OCI-M2 (cell line): ENCODE data around the gene TMEFF2.

Experiments used
- DNase-seq: peaks from one replicate; lab custom pipeline; 2025; ENCODE audit not compliant: unreplicated experiment; lab: John Stamatoyannopoulos, UW

TMEFF2 gene

DNA sequence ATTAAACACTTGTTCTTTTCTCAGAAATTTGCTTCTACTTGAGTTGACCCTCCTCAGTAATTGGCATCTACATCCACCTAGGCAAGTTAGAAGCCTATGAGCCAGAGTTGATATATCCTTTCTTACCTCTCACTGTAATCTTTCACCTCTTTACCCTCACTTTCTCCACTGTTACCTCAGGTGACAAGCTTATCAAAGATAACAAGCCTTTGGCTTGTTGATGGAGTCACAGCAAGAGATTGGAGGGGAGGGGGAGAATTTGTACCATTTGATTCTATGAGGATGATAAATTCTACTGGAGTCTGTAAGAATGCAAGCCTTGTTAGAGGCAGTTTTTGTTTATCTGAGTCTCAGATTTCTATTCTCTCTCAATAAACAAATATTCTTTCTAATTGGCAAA, 176.9 kb downstream of the TMEFF2 start:
- no peak for DNase-seq

DNA sequence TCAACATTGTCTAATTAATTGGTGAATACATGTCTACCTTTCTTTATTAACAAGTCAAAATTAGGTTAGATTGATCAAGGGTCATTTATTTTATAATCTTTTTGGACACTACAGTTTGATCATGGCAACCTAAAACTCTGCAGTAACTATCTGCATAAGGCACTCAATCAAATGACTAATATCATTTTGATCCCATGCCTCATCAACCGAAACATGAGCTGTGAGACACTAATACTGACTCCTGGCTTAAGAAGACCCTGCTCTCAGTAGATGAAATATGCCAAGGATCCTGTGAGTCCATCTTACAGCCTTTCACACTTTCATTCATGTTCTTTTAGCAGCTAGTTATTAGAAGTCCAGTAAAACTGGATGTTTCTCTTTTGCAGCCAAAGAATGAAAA, 178.5 kb downstream of the TMEFF2 start:
- DNase-seq = no peak

DNA sequence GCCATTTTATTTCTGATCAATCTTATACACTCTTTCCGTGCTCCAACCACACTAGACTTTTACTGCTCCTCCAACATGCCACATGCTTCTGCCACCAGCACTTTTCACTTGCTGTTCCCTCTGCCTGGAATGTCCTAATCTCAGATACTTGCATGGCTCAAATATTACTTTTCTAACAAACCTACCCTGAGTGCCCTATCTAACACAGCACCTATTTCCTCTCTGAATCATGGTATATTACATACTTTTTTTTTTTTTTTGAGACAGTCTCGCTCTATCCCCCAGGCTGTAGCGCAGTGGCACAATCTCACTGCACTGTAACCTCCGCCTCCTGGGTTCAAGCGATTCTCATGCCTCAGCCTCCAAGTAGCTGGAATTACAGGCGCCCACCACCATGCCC, 181.5 kb downstream of the TMEFF2 start:
- no peak for DNase-seq

DNA sequence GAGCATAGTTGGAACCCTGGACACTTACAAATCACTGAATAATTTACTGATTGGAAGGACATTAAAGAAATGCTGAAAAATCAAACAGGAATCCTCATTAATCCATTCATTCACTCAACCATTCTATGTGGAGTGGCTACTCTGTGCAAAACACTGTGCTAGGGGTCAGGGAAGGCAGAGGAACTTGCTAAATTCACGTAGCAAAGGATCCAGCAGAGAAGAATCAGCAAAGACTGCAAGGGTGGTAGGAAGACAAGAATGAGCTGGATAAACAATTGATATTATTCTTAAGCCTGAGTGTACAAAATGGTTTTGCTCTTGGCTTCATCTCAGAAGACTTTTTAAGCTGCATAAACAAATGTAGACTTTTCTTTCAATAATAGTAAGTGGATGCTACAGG, 183.5 kb downstream of the TMEFF2 start:
- DNase-seq = no peak

DNA sequence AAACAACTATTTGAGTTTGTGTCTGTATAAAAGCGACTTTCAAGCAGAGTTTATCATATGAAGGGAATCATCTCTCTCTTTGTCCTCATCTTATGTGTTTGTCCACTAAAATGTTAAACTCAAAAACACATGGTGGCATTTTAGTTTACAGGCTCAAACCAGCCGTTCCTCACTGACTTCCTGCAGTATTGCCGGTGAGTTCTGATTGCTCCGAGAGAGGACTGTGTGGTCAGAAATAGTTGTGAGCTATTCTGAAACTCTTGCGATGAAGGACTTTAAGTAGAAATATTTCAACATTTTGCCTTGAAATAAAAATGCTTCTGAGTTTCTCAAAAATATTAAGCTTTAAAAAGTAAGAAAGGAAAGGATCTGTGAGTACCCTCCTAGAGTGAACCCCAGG, 184.7 kb downstream of the TMEFF2 start:
- DNase-seq = no peak

DNA sequence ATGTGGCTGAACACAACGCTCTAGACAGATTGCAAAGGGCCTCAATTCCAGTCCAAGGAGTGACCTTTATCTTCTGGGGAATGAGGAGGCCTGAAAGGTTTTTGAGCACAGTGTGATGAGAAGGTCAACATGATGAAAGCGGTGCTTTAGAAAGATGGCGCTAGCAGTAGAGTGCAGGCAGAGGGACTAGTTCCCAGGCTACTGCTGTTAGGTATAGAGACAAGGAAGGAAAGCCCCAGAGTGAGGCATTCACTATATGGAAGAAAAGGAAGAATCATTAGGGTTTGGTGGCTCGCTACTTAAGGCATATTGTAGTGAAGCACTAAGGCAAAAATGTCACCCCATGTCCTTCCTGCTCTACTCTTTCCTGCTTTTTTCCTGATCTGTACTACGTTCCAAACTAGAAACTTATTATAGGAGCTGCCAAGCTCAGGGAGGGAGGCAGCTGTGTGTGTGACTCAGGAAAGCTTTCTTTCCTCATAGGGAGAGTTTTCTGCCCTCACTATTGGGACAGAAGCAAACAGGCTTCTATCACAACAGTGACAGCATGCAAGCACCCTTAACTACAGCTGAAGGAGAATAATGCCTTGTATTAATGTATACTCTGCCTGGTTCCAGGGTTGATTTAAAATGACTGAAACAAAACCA, 187.0 kb downstream of the TMEFF2 start:
- DNase-seq = no peak

DNA sequence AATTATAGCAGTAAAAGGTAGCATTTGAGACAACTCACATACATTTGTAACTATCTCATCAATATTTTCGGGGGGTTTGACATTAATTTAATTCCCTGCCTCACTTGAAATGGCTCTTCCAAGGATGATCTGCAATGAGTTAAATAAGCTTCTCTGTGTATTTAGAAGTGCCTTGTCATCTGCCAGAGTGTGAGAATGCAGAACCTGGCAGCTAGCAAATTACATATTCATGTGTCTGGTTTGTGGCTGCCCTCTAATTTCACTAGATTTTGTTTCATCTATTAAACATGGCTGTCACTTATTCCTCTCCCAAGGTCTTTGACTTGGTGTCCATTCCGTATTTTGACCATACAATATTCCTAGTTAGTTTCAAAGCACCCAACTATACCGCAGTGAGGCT, 189.5 kb downstream of the TMEFF2 start:
- DNase-seq = no peak

DNA sequence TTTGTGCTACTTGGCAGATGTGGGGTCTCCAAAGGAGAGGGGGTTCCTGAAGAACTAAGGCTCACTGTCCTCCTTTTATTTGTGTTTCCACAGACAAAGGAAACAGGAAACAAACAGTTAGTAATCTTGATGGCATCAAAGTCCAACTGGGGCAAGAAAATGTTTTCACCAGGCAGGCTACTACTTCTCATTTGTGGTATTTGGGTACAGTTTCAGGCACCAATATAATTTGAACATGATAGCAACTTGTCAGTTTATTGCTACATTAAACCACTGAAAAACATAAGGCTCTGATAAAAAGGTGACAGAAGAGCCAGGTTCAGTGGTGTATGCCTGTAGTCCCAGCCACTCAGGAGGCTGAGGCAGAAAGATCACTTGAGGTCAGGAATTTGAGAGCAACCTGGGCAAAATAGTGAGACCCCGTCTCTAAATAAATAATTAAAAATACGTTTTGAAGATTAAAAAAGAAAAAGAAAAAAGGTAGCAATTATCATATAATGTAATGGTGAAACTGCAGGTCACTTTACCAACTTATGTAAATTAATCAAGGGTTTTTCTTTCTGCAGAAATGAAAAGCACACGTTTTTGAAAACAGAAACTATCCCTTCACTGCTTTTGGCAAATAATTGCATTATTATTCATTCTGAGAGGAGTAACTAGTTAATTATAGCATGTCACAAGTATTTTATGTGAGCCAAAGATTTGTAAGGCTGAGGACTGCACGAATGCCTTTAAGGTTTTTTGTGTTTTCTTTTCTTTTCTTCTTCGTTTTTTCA, 190.4 kb downstream of the TMEFF2 start:
- DNase-seq = no peak

DNA sequence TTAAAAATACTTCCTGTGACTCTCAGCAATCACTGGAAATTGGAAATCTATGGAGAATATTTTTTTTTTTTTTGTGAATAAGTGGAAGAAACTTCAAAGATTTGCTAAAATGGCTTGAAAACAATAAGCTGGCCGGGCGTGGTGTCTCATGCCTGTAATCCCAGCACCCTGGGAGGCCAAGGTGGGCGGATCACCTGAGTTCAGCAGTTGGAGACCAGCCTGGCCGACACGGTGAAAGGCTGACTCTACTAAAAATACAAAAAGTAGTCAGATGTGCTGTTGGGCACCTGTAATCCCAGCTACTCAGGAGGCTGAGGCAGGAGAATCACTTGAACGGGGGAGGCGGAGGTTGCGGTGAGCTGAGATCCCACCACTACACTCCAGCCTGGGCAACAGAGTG, 192.3 kb downstream of the TMEFF2 start:
- no peak for DNase-seq

DNA sequence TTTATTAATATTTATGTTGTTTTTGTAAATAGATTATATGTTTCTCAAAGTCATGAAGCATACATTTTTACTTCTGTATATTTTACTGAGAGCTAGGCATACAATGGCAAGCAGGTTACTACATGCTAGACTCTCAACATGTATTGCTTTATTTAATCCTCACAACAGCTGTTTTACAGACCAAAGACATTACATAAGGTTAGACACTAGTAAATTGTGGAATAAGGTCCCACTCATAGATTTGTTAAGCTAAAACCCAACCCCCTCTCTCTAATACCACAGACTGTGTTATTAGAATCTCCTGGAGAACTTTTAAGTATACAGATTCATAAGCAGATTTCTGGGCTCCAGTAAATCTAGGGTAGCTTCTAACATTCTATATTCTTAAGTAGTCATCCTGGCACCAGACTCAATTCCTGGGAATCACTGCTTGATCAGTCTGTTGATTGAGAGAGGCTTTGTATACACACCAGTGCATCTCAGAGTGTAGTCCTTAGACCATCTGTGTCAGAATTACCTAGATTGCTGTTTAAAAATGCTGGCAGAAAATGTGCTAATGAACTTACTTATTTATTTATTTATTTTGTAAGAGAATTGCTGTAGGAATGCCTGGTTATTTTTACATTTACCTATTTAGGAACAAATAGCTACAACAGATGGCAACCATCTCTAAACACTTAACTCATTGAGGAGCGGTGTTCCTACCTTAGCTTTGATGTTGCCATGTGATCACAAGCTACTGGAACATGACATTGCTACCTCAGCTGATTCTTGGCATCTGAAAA, 194.3 kb downstream of the TMEFF2 start:
- no peak for DNase-seq

DNA sequence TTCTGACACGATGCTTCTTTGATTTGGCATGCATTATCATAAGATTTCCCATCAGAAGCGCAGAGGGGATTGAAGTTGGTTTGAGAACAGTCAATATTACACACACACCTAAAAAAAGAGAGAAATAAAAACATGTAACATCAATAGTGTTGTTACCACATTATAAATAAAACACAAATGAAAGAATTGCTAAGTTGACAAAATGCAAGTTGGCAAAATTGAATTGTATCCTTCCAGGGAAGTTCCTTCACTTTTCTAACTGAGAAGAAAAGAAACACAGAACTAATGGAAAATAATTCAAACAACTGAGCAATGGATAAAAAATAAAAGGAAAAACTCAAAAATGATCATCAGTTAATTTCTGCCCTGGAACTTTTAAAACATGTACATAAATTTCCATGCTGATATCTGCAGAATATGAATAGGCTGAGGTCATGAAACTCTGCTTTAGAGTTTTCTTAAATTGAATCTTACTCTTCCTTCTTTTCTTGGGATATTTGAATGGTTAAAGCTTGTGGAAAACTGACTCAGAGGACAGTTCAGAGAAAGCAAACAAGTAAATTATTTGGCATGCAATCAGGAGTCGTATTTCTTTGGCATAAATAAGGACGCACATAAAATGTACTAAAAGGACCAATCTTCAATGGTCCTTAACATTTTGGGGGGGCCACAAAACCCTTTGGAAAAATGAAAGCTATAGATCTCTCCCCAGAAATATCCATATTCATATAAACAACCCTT, 195.5 kb downstream of the TMEFF2 start:
- no peak for DNase-seq

DNA sequence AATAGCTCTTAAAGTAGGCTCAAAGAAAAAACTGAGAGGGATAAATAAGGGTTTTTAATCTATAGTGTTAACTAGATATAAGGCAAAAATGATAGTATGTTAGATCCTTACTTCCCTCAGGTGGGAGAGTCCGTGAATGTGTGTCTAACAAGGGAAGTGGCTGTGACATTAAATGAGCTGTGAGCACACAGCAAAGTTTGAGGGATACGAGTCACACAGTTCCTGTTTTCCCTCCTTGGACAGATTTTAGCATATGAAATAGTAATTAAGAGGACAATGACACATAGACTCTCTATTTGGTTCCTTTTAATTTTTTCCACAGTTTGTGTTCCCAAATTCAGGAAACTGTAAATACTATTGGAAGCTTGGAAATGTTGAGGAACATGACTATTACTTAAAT, 199.4 kb downstream of the TMEFF2 start:
- DNase-seq = no peak

DNA sequence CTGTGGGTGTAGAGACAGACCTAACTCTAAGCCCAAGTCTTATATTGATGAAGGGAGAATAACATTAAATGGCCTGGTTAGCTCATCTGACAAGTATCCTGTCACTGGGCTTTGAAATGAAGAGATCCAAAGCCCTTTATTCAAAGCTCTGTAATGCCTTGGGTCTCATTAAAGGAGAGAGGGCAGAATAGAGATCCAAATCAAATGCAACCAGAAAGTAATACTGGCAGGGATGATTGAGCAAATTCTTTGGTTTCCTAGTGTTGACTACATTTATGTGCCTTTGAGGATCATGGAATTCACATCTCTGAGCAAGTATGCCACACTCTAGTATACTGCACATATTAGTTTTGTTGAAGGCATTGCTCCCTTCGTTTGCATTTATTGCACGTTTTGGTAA, 200.0 kb downstream of the TMEFF2 start:
- no peak for DNase-seq

DNA sequence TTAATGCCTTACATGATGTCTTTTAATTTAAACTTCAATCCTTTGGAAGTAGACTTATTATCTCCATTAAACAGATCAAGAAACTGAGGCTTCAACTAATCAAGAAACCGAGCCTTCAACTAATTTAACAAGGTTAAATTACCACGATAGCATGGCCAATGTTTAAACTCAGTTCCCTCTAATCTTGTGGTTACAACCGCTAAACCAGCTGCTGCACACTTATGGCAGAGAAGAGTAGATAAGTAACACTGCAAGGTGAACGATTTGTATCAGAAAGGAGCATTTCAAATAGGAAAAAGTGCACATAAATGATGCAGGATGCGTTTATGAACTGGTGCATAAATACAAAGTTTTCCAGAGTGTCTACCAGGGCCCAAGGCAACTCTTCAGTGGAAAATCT, 203.3 kb downstream of the TMEFF2 start:
- no peak for DNase-seq

DNA sequence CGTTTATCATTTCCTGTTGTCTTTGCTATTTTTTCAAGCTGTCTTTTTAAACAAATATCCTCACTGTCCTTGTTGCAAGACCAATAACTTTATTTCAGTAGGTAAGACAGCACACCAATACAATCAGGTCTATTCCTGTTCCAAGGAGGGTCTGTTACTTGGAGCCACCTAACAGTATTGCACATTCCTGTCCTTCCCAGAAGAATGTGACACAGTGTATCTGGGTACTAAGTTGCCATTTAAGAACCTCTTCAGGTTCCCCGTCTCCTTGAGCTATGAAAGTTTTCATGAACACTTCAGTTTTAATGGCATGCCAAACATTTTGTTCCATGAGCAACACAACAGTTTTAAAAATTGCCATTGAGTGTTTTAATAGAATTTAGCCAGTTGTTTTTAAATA, 209.0 kb downstream of the TMEFF2 start:
- no peak for DNase-seq

DNA sequence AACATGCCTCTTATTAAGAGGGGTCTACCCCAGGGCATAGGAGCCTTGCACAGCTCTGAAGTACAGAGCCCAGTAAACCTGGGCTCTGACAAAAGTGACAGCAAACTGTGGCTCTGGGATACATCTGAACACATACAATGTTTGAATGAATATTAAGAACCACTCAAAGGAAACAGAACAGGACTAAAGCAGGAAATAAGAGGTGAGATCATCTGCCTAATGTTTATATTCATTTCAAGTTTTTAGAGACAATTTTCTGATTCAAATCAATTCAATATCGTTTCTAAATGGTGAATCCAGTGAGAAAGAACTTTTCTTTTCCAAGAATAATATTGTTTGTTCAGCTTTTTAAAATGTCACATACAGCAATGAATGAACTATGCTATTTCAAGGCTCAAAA, 211.1 kb downstream of the TMEFF2 start:
- no peak for DNase-seq

DNA sequence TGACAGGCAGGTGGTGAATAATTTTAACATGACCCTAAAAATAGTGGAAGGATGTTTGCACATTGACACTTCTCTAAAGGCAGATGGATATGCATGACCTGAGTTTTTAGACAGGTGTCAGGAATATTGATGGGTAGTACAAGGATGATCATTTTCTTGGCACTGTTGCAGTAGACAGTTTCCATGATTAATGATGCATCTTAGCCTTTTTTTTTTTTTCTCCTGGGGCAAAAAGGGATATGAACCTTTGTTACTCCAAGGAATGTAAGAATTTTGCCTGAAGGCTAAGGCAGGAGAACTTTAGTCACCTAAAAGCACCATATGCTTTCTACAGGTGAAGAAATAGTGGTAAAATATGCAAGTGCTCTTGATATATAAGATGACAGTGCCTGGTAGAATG, 211.5 kb downstream of the TMEFF2 start:
- no peak for DNase-seq

DNA sequence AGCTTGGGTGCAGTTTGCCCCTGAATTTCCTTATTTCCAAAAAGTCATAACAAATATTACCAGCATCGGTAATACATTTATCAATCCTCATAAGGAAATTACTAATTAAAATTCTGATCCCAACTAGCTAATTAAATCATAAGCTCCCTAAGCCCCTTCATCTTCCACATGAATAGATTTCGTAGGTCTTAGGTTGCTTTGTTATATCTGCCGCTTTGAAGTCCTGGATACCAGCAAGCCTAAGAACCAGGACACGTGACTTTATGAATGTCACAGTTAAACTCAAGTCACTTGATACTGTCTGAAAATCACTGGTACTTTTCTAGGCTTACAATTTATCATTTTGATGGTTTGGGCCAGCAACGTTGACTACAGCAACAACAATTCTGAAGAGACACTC, 213.0 kb downstream of the TMEFF2 start:
- DNase-seq = no peak

DNA sequence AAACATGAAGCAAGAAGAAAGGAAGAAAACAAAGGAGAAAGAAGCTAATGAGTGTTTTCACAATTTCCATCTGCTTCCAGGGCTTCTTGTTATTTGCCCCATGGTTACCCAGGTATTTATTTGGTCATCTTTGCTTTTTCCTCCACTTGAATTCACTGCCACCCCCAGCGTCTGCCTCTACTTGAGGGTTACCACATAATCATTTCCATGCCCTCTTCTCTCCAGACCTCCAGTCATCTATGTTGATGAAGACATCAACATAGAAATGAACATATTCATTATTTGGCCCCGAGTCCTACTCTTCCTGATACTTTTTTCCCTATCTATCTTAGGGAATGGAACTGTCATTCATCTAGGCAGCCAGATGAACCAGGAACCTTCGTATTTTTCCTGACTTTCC, 214.2 kb downstream of the TMEFF2 start:
- DNase-seq = no peak

DNA sequence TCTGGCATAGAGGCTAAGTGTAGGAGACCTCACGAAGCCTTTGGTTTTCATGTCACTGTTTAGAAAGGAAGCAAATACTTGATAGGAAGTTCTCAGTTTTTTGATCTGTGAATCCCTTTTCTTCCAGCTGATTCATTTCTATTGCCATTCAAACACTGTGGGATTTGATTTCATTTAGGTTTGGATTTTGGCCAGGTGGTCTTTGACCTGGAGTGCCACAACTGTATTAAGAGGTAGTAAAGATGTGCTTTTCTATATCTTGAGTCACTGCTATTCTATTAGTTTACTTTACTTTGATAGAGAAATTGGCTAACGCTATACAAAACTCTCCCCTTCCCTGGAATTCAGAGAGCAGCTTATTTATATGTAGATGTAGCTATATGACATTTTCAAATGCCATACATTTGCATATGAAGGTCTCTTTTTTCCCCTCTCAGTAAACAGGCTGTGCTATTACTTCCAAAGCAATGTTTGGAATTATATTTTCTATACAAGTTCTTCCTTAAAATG, 215.5 kb downstream of the TMEFF2 start:
- no peak for DNase-seq

DNA sequence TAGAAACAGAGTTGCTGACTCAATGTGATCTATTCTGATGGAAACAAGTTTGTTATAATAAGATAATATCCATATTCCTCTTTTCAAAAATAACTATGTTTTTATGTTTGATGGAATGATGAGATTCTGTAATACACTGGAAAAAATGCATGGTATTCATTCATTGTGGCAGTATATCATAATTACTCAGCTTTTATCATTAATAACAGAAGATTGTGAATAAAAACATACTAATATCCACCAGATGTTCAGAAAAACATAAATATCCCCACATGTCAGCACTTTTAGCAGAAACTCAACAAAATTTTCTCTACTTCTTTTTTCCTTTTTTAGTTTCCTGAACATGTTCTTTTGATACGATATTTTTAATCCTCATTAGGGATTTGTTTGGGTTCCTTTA, 217.0 kb downstream of the TMEFF2 start:
- no peak for DNase-seq
